Peyer's patch (tissue), 4 donors: ENCODE data around the gene AKR1C4. TPM values are rescaled to one million over a fixed set of nuclear protein-coding genes. Genes with fewer than 3 reads are reported as not detected.

Experiments
- DNase-seq, 3 donors: peaks; one replicate each; pipeline ENCODE4 v3.0.0-alpha.2; 2017 to 2019
- H3K27ac ChIP-seq, 4 donors: fragments of 200-600 bp; sonication (generic); one replicate each; pipeline ENCODE4 v1.5.1; 2016 to 2019
- H3K27me3 ChIP-seq, 2 donors: fragments of 200-600 bp; sonication (generic); one replicate each; pipeline ENCODE4 v1.5.1; 2019
- H3K36me3 ChIP-seq, 3 donors: fragments of 200-600 bp; sonication (generic); one replicate each; pipeline ENCODE4 v1.5.1; 2016 to 2019
- H3K4me1 ChIP-seq, 4 donors: fragments of 200-600 bp; sonication (generic); one replicate each; pipeline ENCODE4 v1.5.1; 2016 to 2019
- H3K4me3 ChIP-seq, 4 donors: fragments of 200-600 bp; sonication (generic); 1 replicate in 3 of 4; 2 replicates in 1 of 4; pipeline ENCODE4 v1.5.1; 2016 to 2019; ENCODE audit warnings: mild to moderate bottlenecking in 1 of 4
- H3K9me3 ChIP-seq, 4 donors: fragments of 200-600 bp; sonication (generic); one replicate each; pipeline ENCODE4 v1.5.1; 2016 to 2019; ENCODE audit warnings: mild to moderate bottlenecking in 1 of 4
- POLR2A ChIP-seq, 2 donors: fragments of 450-650 bp; IDR thresholded peaks; one replicate each; pipeline ENCODE4 v1.5.1; 2017; ENCODE audit warnings: antibody characterized with exemption in 2 of 2, mild to moderate bottlenecking in 2 of 2, moderate library complexity in 2 of 2
- total RNA-seq, 4 donors: library from RNA; depleted of rRNA; stranded (reverse); fragments of >200 nt; gene quantifications; one replicate each; pipeline ENCODE4 v1.1.0, GENCODE V29; 2016
- TF ChIP-seq, protein P1 (sequence below), 6 experiments: fragments of 450-650 bp in 4 of 6; fragments of 200-600 bp in 2 of 6; sonication (generic) in 1 of 6; IDR thresholded peaks; one replicate each; pipeline ENCODE4 v1.5.1; 2017 to 2019; ENCODE audit warnings: antibody characterized with exemption in 6 of 6, mild to moderate bottlenecking in 3 of 6, moderate library complexity in 1 of 6

Gene AKR1C4
- total RNA-seq, 4 donors from 2014 or later: 1.1 TPM; not detected in 3

DNA sequence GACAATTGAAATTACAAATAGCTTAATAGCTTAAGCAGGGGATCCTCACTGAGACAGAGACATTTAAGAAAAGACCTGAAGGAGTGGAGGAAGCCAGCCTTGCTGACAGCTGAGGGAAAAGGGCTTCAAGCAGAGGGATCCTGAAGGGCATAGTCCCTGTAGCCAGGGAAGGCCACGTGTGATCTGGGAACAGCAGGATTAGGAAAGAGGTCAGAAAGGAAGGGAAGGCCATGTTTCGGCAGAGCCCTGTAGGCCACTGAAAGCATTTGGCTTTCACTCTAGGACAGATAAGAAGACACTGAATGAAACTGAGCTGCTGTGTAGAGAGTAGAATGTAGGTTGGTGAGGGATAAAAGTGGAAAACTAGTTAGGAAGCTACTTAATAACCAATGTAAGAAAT is 8.3 kb upstream of the AKR1C4 start:
- no peaks in the 10 kb centered on the region for H3K9me3 ChIP-seq
- no peaks in the 10 kb centered on the region for H3K4me1 ChIP-seq
- TF ChIP-seq POLR2A (IDR thresholded peaks at IDR 0.05): no peak
- TF ChIP-seq, protein P1, sequence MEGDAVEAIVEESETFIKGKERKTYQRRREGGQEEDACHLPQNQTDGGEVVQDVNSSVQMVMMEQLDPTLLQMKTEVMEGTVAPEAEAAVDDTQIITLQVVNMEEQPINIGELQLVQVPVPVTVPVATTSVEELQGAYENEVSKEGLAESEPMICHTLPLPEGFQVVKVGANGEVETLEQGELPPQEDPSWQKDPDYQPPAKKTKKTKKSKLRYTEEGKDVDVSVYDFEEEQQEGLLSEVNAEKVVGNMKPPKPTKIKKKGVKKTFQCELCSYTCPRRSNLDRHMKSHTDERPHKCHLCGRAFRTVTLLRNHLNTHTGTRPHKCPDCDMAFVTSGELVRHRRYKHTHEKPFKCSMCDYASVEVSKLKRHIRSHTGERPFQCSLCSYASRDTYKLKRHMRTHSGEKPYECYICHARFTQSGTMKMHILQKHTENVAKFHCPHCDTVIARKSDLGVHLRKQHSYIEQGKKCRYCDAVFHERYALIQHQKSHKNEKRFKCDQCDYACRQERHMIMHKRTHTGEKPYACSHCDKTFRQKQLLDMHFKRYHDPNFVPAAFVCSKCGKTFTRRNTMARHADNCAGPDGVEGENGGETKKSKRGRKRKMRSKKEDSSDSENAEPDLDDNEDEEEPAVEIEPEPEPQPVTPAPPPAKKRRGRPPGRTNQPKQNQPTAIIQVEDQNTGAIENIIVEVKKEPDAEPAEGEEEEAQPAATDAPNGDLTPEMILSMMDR (IDR thresholded peaks at IDR 0.05): no peak

DNA sequence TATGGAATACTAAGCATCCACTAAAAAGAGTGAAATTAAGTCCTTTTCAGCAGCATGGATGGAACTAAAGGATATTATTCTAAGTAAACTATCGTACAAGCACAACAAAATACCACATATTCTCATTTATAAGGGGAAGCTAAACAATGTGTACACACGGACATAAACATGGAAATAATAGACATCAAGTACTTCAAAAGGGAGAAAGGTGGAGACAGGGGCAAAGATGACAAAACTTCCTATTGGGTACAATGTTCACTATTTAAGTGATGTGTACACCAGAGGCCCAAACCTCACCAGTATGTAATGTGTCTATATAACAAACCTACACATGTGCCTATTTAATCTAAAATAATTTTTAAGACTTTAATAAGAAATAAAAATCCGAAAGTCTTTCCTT is 2.2 kb upstream of the AKR1C4 start:
- Histone ChIP-seq H3K36me3 (no peaks in the 10 kb centered on the region), H3K9me3 (no peaks in the 10 kb centered on the region), H3K27me3 (no peaks in the 10 kb centered on the region), H3K4me3 (no peak overlapping the region), H3K4me1 (peaks cover 0 to 5% (median 0%) of the 10 kb centered on the region in 4 donors), H3K27ac (no peak overlapping the region)
- no peak for DNase-seq
- no peak for TF ChIP-seq POLR2A (IDR thresholded peaks at IDR 0.05)
- TF ChIP-seq, protein P1 (IDR thresholded peaks at IDR 0.05): no peak

More for the DNA sequence above, 8.3 kb upstream of the AKR1C4 start:
- H3K4me3 ChIP-seq: no peak overlapping the region
- no peaks in the 10 kb centered on the region for H3K36me3 ChIP-seq
- H3K27me3 ChIP-seq: no peaks in the 10 kb centered on the region
- H3K27ac ChIP-seq: no peak overlapping the region
- DNase-seq: no peak

DNA sequence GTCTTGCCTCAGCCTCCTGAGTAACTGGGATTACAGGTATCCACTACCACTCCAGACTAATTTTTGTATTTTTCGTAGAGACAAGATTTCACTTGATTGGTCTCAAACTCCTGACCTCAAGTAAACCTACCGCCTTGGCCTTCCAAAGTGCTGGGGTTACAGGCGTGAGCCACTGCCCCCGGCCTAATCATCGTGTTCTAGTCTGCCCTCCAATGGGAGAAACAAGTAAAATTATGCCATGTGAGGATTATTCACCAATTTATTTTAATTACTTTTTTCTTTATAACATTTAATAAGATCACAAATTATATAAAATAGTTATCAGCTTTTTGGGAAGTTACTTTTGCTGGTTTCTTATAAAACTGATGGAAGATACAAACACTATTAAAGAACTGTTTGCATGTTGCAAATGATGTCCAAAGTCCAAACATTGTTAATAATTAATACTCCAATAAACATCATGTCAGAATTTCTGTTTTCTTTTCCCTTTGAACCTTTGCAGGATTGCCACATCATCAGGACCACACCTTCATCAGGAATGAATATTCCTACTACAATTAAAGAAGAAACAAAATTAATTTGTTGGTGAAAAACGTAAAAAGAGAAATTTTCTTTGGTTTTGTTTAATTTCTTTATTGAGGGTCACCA is 786 bp upstream of the AKR1C4 start:
- peak overlapping the region in 2 of 4 donors; percentile 13 to 76 for H3K27ac ChIP-seq

DNA sequence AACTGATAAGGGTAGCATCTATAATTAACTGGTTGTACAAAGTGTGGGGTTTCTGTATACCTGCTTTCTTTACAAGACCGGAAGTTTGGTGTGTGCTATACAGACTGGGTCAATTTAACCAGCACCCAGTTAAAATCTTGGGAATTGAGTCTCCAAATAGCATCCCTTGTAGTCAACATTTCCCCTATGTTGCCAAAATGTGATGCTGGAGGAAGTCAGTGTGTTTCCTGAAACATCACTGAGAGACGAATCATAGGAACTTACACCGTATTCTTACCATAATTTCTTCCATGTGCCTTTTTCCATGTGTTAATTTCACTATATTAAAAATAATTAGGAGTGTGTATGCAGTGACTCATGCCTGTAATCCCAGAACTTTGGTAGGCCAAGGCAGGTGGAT is 1.7 kb downstream of the AKR1C4 start:
- Histone ChIP-seq H3K36me3 (no peaks in the 10 kb centered on the region), H3K4me3 (no peak overlapping the region), H3K27me3 (no peaks in the 10 kb centered on the region), H3K9me3 (no peaks in the 10 kb centered on the region), H3K4me1 (peaks cover 0 to 5% (median 0%) of the 10 kb centered on the region in 4 donors), H3K27ac (no peak overlapping the region)
- TF ChIP-seq POLR2A (IDR thresholded peaks at IDR 0.05): no peak
- TF ChIP-seq, protein P1 (IDR thresholded peaks at IDR 0.05): no peak
- DNase-seq: no peak

More for the DNA sequence above, 786 bp upstream of the AKR1C4 start:
- peaks cover 0 to 5% (median 0%) of the 10 kb centered on the region in 4 donors for H3K4me1 ChIP-seq
- H3K4me3 ChIP-seq: no peak overlapping the region
- H3K36me3 ChIP-seq: no peaks in the 10 kb centered on the region
- TF ChIP-seq, protein P1 (IDR thresholded peaks at IDR 0.05): no peak
- no peak for TF ChIP-seq POLR2A (IDR thresholded peaks at IDR 0.05)
- H3K27me3 ChIP-seq: no peaks in the 10 kb centered on the region
- no peaks in the 10 kb centered on the region for H3K9me3 ChIP-seq
- peak in 1 of 3 donors; percentile 43 for DNase-seq

DNA sequence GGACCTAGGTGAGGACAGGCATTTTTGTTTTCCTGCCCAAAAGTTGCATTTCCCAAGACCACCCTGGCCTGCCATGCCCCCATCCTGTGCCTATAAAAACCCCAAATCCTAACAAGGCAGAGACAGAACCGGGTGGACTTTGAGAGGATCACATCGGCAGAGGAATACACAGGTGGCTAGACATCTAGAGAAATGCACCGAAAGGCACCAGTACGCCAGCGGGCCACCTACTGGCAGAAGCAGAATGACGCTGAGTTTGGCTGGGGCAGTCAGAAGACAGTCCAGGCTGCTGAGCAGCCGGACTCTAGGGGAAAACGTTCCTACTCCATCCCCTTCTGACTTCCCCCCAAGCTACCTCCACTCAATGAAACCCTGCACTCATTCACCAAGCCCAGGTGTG is 2.8 kb downstream of the AKR1C4 start:
- no peaks in the 10 kb centered on the region for H3K9me3 ChIP-seq
- H3K4me3 ChIP-seq: no peak overlapping the region
- no peak for TF ChIP-seq POLR2A (IDR thresholded peaks at IDR 0.05)
- TF ChIP-seq, protein P1 (IDR thresholded peaks at IDR 0.05): no peak
- no peaks in the 10 kb centered on the region for H3K36me3 ChIP-seq
- DNase-seq: no peak
- no peaks in the 10 kb centered on the region for H3K27me3 ChIP-seq
- peaks cover 0 to 5% (median 0%) of the 10 kb centered on the region in 4 donors for H3K4me1 ChIP-seq
- no peak overlapping the region for H3K27ac ChIP-seq
